Activated CD8-positive, alpha-beta memory T cell treated with anti-CD3 and anti-CD28 coated beads for 48 hours (primary cell): Measurements from ENCODE around the gene NBPF1.
A peak's percentile ranks its signal among the peaks of the same experiment; 100 is the strongest.
"Not testable (repeated sequence)": the region's sequence is repeated elsewhere in the genome, so short reads cannot be mapped to it uniquely, and the experiment has no call there.

Experiments used
- DNase-seq, 3 experiments: peaks; one replicate each; pipeline ENCODE4 v3.0.0-alpha.2; 2020; ENCODE audit warnings: low read depth in 2 of 3, low spot score in 2 of 3

The NBPF1 gene

GRCh38 chr1:16623812-16624719 lies 10.7 kb upstream of the NBPF1 start:
- not testable (repeated sequence) for DNase-seq

DNA sequence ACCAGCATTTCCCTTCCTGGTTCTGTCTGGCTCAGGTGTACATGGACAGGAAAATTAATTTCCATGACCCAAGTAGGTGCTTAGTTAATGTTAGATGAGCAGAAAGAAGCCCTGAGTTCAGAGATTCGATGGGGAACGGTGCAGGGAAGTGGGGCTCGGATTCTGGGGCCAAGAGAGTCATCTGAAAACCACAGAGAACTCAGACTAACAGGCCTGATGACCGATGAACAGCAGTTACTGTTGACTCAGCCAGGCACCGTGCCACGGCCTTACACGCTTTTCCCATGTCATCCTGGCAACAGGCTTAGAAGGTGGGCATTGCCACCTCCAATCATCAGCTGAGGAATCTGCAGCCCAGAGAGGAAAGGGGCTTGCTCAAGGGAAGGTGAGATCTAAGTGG lies 10.0 kb upstream of the NBPF1 start:
- not testable (repeated sequence) for DNase-seq

- peak in 1 of 3 experiments; percentile 16 for DNase-seq
These were observed 8.4 kb upstream of the NBPF1 start for GRCh38 chr1:16621681-16622315.

GRCh38 chr1:16621300-16621658 lies 7.9 kb upstream of the NBPF1 start:
- DNase-seq, result no peak

DNA sequence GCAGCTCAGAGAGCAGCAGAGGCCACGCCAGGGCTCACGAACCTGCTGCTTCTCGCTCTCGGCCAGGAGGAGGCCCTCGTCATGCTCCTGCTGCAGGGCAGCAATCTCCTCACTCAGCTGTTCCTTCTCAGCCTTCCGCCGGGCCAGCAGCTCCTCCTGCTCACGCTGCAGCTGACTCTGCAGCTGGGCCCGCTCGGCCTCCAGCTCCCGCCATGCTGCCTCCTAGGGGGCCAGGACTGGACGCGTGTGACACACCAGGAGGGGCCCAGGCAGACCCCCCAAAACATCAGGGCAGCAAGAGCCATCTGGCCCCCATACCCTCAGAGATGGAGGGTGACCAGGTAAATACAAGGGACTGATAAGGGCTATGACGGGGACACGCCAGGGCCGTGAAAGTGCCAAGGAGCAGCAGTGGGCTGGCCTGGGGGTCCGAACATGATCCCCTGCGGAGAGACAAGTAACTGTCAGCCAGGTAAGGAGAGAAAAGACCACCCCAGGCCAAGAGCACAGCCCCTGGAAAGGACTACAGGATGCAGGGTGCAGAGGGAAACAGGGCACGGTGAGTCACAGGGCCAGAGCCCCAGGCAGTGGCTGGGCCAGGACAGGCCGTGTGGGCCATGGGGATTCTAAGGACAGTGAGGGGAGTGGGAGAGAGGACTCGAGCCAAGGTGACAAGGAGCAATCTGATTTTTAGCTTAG lies 6.6 kb upstream of the NBPF1 start:
- not testable (repeated sequence) for DNase-seq

GRCh38 chr1:16618719-16619118 lies 5.4 kb upstream of the NBPF1 start:
- no peak for DNase-seq

GRCh38 chr1:16617778-16618580 lies 4.6 kb upstream of the NBPF1 start:
- no peak for DNase-seq

GRCh38 chr1:16617114-16617631 lies 3.8 kb upstream of the NBPF1 start:
- no peak for DNase-seq

DNA sequence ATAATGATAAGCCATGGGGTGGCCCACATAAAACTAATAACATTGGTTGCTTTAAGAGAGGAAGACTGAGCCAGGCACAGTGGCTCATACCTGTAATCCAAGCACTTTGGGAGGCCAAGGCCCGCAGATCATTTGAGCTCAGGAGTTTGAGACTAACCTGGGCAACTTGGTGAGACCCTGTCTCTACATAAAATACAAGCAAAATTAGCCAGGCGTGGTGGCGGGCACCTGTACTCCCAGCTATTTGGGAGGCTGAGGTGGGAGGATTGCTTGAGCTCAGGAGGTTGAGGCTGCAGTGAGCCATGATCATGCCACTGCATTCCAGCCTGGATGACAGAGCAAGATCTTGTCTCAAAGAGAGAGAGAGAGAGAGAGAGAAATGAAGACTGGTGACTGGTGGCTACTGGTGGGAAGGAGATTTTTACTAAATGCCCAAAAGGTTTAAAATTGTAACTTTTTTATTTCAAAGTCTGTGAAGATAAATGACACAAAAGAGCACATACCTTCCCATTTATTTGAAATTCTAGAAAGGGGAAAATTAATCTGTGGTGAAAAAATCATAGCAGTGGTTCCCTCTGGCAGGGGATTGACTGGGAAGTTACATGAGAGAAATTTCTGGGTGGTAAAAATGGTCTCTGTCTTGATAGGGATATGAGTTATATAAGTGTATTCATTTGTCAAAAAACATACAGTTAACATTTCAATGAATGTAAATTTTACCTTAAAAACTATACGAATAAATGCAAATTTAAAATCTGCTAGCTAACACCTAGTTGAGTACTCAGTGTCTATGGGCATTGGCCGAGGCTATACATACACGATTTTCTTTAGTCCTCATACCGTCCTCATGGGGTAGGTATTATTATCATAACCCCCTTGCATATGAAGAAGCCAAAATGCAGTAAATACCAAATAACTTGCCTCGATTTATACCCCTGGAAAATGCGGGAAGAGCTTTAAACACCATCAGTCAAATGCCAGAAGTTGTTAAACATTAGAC lies 2.2 kb upstream of the NBPF1 start:
- DNase-seq, result no peak

DNA sequence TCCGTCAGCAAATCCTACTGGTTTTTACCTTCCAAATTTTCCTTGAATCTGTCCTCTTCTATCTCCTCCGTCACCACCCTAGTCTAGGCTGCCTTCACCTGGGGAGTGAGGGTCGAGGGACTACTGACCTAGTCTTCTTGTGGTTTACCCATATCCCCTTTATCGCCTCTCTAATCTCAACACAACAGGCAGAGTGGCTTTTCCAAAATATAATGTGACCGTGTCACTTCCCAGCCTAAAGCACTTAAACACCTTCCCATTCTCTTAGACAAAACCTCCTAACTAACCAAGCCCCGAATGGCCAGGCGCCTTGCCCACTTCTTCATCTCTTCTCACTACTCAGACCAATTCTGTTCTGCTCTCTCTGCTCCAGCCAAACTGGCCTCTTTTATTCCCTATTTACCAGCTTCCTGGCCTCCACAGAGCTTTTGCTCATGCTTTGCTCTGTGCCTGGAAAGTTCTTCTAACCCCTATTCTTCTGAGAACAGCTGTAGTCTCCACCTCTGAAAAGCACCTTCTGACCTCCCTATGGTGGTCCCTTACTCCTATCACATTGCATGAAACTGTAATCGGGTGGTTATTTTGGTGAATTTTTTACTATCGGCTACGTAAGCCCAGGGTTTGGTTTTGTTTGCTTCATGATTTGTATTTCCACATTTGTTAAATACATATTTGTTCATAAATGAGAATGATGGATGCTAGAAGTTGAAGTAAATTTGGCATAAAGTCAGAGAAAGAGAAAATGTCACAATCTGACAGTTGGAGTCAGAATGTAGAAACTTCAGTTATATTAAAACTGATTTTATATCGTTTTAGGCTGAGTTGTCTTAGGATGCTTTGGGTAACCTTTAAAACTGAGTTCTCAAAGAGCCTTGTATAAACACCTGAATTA lies 1.2 kb upstream of the NBPF1 start:
- no peak for DNase-seq

GRCh38 chr1:16612332-16613172 lies 812 bp downstream of the NBPF1 start:
- DNase-seq, result no peak

- DNase-seq, result not testable (repeated sequence)
These were observed 1.4 kb downstream of the NBPF1 start for GRCh38 chr1:16611981-16612331.

DNA sequence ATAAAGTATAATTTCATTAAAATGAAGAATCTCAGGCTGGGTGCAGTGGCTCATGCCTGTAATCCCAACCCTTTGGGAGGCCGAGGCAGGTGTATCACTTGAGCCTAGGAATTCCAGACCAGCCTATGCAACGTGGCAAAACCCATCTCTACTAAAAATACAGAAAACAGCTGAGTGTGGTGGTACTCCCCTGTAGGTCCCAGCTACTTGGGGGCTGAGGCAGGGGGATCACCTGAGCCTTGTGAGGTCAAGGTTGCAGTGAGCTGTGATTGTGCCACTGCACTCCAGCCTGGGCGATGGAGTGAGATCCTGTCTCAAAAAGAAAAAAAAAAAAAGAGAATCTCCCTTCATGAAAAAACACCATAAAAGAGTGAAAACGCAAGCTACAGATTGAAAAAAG lies 2.2 kb downstream of the NBPF1 start:
- DNase-seq, result not testable (repeated sequence)

GRCh38 chr1:16610553-16610952 lies 2.8 kb downstream of the NBPF1 start:
- not testable (repeated sequence) for DNase-seq

- not testable (repeated sequence) for DNase-seq
These were observed 3.6 kb downstream of the NBPF1 start for GRCh38 chr1:16609761-16610160.

- DNase-seq, result no peak
These were observed 4.4 kb downstream of the NBPF1 start for GRCh38 chr1:16608838-16609560.
